NK-92 (cell line): ENCODE data around the gene FIZ1.

Experiments used
- DNase-seq: peaks from one replicate; lab custom pipeline; 2025; ENCODE audit not compliant: unreplicated experiment; lab: John Stamatoyannopoulos, UW

The FIZ1 gene, protein sequence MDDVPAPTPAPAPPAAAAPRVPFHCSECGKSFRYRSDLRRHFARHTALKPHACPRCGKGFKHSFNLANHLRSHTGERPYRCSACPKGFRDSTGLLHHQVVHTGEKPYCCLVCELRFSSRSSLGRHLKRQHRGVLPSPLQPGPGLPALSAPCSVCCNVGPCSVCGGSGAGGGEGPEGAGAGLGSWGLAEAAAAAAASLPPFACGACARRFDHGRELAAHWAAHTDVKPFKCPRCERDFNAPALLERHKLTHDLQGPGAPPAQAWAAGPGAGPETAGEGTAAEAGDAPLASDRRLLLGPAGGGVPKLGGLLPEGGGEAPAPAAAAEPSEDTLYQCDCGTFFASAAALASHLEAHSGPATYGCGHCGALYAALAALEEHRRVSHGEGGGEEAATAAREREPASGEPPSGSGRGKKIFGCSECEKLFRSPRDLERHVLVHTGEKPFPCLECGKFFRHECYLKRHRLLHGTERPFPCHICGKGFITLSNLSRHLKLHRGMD

DNA sequence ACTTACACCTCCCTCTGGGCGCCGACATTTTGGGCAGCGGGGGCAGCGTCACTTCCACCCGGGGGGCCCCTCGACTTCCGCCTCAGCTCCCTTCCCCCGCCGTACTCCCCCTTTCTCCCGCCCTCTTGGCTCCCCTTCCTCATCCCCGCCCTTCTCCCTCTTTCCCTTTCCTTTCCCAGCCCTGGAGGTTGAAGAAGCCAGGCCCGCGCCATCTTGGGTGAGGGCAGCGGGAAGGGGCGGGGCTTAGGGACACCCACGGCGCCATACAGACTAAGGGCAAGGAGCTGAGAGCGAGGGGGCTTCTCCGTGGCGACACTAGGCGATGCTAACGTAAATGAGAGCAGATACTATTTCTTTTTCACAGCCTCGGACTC, at the start of gene FIZ1:
FIZ1 (minus strand) TSS at position 50 of the 374 bp plus-strand sequence. CDS start 1,652 bp downstream, outside the sequence.
- DNase-seq: peak; percentile 82

- no peak for DNase-seq
Observed at GRCh38 chr19:55648585-55649267, 49.4 kb upstream of the FIZ1 start.

DNA sequence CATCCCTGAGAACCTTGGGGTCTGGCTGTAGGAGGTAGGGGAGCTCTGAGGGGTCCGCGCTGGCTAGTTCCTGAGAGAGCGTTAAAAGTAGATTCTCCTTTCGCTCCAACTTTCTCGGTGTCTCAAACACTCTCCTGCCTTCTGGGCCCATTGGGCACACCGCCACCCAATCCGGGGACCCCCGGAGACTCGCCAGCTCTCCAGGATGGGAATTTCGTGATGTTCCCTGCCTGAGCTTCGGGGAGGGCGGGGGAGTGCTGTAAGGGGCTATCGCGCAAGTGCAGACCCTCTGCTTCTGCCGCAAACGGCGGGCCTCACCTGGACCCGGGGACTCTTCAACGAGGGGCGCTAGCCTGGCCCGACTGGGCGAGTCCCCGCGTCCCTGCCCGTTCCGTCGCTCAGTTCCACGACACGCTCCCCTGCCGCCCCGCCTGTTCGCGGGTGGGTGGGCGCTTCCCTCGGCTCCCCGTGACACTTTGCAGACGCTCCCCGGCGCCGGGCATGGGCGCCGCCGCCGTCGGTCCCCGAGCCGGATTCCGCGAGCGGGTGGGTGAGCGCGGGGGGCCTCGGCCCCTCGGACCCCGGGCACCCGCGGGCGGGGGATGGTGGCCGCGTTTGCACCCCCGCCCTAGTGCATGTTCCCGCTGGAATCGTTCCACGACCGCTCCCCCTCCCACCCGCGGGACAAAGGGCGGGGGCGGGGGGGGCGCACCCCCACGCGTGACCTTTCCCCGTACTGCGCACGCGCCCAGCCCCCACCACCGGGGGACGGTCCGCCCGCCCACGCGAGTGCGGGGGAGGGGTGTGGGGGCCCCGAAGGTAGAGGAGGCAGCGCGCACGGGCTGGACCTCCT, 48.6 kb upstream of the FIZ1 start, which contains the start of gene CCDC106:
CCDC106 (plus strand) TSS at position 481 of the 853 bp plus-strand sequence. CDS start 835 bp downstream, outside the sequence.
- no peak for DNase-seq

DNA sequence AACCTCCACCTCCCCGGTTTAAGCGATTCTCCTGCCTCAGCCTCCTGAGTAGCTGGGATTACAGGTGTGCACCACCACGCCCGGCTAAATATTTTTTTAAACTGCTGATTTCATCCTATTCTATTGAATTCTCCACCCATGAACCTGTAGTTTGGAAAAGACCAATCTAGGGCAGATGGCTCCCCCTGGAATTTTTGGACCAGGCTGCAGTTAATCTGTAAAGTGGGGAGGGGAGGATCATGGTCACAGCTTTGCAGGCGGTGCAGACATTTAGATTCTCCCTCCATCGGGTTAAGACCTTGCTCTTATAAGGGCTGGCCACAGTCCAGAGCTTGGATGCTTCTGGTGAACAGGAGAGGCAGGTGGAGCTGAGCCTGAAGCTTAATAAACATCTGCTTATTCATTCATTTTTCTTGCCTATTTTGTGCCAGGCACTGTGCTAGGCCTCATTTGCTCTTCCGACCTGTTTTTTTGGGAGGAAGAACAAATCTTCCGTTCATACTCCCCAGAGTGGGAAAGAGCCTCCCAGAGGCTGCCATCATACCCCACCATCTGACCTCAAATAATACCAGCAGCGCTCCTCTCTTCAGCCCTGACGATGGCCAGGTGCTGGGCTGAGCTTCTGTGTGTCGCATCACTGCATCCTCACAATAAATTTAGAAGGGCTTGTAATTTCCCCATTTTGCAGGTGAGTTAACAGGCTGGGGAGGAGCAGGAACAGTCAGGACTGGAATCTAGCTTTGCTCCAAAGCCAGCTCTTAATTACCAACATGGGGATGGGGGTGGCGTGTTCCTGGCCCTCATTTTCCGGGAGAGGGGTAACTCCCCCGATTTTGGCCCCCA, 47.8 kb upstream of the FIZ1 start:
- DNase-seq: no peak

- no peak for DNase-seq
Observed at GRCh38 chr19:55645512-55645881, 46.2 kb upstream of the FIZ1 start.

DNA sequence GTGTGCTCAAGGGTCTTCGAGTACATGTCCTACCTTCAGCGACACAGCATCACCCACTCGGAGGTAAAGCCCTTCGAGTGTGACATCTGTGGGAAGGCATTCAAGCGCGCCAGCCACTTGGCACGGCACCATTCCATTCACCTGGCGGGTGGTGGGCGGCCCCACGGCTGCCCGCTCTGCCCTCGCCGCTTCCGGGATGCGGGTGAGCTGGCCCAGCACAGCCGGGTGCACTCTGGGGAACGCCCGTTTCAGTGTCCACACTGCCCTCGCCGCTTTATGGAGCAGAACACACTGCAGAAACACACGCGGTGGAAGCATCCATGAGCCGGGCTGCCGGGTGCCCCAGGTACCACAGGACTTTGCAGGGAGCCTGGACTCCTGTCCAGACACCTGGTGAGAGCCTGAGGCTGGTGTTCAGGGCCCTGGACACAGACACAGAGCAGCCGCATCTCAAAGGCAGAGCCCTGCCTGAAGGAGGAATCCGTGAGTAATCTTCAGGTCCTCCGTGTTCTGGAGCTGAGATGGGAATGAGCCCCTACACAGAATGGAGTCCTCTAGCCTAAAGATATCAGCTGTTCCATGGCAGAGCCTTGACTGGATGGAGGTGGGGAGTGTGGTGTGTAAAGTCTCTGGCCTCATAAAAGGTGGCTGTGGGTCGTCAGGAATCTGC, 45.7 kb upstream of the FIZ1 start:
- DNase-seq: no peak

DNA sequence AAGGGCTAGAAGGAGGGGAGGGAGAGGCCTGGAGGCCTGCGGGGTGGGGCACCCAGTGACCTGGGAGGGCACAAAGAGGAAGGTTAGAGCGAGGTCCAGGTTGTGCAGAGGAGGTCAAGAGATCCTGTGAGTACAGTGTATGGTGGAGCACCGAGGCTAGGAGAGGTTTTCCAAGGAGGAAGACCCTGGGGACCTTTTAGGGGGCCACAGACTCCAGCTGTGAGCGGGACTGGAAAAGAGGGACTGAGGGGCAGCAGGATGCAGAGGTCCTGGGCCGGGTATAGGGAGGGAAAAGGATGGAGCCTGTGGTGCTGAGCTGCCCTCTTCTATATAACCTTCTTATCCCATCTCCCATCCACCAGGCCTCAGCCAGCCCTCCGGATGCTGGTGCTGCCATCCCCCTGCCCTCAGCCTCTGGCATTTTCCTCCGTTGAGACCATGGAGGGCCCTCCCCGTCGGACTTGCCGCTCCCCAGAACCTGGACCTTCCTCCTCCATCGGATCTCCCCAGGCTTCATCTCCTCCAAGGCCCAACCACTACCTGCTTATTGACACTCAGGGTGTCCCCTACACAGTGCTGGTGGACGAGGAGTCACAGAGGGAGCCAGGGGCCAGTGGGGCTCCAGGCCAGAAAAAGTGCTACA, 45.0 kb upstream of the FIZ1 start:
- no peak for DNase-seq

GRCh38 chr19:55643887-55644176, 44.5 kb upstream of the FIZ1 start:
- DNase-seq: no peak

- no peak for DNase-seq
Observed at GRCh38 chr19:55643003-55643886, 43.9 kb upstream of the FIZ1 start, which contains the start of gene ZNF581. Gene ZNF581, plus strand, starts transcription at chr19:55643649. Its CDS starts 923 bp downstream, at chr19:55644572.

GRCh38 chr19:55642153-55643002, 43.1 kb upstream of the FIZ1 start:
- no peak for DNase-seq

DNA sequence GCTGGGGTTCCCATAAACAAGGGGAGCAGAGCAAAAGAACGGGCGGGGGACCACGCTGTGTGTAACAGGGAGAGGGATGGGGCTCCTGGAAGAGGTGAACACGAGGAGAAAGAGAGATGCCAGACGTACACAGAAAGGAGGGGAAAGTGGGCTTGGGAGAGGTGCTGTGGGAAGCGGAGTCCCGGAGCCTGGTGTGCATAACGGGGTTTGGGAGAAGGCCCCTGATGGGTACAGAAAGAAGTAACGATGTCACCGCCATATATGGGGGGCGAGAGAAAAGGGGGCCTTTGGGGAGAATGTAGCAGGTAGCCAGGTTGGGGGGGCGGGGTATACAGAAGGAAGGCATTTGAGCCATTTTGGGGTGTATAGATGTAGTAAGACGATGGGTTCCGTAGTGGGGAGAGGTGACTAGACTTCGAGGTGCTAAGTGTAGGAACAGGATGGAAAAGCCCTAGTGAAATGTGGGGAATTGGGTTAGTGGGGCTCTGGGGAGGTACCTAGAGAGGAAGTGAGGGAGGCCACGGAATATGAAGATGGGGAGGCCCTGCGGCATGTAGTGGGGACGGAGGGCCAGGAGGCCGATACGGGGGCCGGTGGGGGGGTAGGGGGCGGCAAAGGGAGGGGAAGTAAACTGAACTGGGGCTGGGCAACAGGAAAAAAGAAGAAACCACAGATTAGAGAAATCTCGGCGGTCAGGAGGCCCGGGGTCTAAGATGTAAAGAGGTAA, 42.3 kb upstream of the FIZ1 start:
- DNase-seq: no peak

DNA sequence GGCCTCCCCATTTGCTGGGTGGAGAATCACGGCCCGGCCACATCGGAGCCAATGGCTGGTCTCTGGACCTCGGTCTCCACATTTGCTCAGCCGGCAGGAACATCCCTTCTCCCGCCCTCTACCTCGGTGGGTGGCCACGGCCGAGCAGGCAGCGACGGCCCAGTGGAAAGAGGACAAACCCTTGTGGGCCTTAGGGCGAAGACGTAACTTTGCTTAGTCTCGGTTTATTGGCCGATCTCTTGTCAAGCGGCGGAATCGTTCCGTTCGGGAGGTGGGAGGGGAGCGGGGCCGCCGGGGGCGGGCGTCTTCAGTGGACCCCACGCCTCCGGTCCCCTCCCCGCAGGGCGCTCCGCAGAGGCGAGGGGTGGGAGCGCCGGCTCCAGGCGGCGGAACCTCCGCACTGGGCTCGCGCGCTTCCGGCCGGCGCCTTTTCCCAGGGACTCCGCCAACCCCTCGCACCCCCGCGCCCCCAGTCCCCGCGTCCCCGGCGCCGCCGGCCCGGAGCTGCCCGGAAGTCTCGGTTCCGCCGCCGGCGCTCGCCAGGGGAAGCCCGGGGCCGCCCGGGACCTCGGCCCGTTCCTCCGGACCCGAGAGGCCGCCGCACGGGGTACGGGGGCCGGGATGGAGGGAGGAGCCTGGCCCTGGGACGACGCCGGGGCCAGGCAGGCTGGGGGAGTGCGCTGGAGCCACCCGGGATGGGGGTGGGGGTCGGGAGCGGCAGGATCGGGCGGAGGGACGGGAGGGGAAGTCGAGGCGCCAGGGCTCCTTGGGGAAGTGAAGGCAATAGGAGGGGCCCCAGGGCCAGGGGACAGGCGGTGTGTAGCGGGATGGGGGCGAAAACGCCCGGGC, 41.5 kb upstream of the FIZ1 start, which contains the start of gene ZNF580:
ZNF580 (plus strand) TSS at position 426 of the 849 bp plus-strand sequence. CDS start 1,507 bp downstream, outside the sequence.
- DNase-seq: no peak

- DNase-seq: no peak
Observed at GRCh38 chr19:55640043-55640576, 40.8 kb upstream of the FIZ1 start.

GRCh38 chr19:55638864-55639359, 39.6 kb upstream of the FIZ1 start:
- DNase-seq: no peak

- no peak for DNase-seq
Observed at GRCh38 chr19:55637534-55637933, 38.2 kb upstream of the FIZ1 start.
